NT2/D1 (cell line): ENCODE results near the gene PLA2R1.

ENCODE experiments used
- SUZ12 ChIP-seq: IDR thresholded peaks from 2 replicates; pipeline ENCODE4 v1.6.1; 2011; ENCODE audit not compliant: insufficient read length, insufficient read depth; ENCODE audit errors: extremely low read depth
- YY1 ChIP-seq: IDR thresholded peaks from 2 replicates; pipeline ENCODE4 v1.6.1; 2011; ENCODE audit not compliant: insufficient read length, insufficient read depth
- ZNF274 ChIP-seq: IDR thresholded peaks from 2 replicates; pipeline ENCODE4 v1.6.1; 2011; ENCODE audit warnings: mild to moderate bottlenecking, low read depth, low read length

- no peak for TF ChIP-seq SUZ12
- no peak for TF ChIP-seq YY1
- no peak for TF ChIP-seq ZNF274
Observed at GRCh38 chr2:160051371-160051800, 11.0 kb downstream of the PLA2R1 start.
